Activated CD4-positive, CD25-positive, alpha-beta regulatory T cell treated with anti-CD3 and anti-CD28 coated beads, Interleukin-2, amount 50 U/mL, for 16 hours (primary cell): ENCODE data around the gene IRX5.

Experiments used
- DNase-seq: peaks from one replicate; pipeline ENCODE4 v3.0.0-alpha.2; 2020; ENCODE audit warnings: low read depth, low spot score

IRX5 gene

DNA sequence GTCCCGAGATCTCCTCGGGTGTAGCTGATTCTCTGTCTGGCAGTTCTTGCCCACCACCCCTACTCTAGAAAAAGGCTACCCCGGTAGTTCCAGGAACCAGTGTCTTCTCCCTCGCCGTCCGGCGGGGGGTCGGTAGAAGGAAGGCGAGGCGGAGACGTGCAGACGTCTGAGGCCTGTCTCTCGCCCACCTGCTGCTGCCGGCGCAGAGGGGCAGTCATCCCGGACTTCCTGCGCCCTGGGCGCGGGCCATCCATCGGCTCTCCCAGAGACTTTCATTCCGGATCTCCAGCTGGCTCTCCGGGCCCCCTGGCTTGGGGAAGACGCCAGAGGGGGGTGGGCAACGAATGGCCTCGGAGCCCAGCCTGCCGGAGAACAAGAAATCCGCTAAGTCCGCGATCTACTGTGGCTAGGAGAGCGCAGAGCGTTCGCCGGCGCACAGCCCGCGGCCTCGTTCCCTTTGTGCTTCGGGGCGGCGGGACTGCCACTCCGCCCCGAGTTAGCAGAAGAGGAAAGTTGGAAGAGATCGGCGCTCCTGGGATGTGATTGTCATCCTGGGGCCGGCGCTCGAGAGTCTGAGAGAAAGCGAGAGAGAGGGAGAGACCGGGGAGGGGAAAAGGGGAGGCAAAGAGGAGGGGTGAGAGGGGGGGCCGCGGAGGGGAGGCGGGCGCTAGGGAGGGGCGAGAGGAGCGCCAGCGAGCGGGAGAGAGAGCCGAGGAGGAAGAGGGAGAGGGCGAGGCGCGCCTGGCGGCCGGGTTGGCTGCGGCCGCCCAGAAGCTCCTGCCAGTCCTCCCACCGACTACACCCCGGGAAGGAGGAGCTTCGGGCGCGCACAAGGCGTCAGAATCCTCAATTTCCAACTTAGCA, at the start of gene IRX5:
IRX5 (plus strand) TSS at position 861 of the 864 bp plus-strand sequence. CDS start 334 bp downstream, outside the sequence.
- DNase-seq = no peak

- DNase-seq = no peak
Measured at GRCh38 chr16:54882556-54882955, 48.1 kb upstream of the IRX5 start.

GRCh38 chr16:54883358-54883757, 47.3 kb upstream of the IRX5 start:
- no peak for DNase-seq

DNA sequence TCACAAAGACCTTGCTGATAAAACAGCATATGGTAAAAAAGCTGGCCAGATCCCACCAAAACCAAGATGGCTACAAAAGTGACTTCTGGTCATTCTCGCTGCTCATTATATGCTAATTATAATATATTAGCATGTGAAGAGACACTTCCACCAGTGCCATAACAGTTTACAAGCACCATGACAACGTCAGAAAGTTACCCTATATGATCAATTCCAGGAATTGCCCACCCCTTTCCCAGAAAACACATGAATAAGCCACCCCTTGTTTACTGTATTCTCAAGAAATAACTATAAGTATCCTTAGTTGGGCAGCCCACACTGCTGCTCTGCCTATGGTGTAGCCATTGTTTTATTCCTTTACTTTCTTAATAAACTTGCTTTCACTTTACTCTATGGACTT, 44.6 kb upstream of the IRX5 start:
- no peak for DNase-seq

- no peak for DNase-seq
Measured at GRCh38 chr16:54890381-54890780, 40.3 kb upstream of the IRX5 start.

DNA sequence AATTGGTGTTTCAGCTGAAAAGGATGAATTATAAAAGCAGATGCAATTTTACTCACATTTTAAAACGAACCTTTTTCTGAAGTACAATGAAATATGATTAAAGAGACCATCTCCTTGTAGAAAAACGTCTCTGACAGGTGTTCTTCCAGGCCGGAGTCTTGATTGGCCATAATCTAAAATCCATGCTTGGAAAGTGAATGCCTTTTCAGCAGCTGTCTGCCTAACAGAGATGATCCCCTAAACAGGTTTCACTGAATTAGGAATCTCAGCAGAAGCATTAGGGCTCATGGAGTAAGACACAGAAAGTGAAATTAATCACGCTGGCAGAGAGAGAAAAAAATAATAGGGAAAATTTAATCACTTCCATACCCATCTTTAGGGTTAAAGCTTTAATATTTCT, 39.3 kb upstream of the IRX5 start:
- DNase-seq = no peak

- no peak for DNase-seq
Measured at GRCh38 chr16:54892981-54893380, 37.7 kb upstream of the IRX5 start.

GRCh38 chr16:54897930-54898329, 32.7 kb upstream of the IRX5 start:
- no peak for DNase-seq

DNA sequence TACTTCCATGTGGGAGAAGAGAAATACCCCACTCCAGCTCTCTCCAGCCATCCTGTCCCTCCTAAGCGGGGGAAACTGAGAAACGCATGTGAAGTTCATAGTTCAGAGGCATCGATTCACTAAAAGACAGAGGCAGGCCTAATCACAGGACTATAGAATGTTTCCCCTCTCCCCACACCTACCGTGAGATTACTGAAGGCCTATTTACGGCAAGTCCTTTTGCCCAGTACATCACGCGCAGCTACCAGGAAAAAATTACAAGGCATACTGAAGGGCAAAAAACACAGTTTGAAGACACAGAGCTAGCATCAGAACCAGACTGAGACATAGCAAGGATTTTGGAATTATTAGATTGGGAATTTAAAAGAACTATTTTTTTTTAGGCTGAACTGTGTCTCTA, 29.1 kb upstream of the IRX5 start:
- DNase-seq = no peak

DNA sequence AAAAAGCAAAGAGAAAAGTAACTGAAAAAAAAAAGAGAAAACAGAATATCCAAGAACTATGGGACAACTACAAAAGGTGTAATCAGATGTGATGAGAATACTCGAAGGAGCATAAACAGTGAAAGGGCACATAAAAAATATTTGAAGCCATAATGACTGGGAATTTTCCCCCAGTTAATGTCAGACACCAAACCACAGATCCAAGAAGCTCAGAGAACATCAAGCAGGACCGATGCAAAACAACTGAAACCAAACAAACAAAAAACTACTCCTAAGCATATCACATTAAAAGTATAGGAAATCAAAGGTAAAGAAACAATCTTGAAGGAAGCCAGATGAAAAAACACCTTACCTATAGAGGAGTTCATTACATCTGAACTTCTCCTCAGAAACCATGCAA, 27.6 kb upstream of the IRX5 start:
- DNase-seq = no peak

DNA sequence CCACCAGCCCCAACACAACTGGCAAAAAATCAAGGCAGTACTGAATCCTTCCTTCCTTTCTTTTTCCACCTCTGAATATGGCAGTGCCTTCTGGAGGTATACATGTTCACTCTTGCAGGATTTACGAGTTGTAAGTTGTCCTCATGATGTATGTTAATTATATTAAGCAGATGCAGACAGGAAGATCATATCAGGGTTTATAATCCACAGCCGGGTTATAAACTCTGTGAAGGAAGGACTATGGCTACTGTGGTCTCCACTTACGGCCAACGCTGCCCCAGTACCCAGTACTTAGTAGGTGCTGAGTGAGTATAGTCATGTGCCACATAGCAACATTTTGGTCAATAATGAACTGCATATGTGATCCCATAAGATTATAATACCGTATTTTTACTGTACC, 19.6 kb upstream of the IRX5 start:
- DNase-seq = no peak

GRCh38 chr16:54912720-54913119, 17.9 kb upstream of the IRX5 start:
- no peak for DNase-seq

GRCh38 chr16:54921206-54921824, 9.3 kb upstream of the IRX5 start:
- DNase-seq = no peak

DNA sequence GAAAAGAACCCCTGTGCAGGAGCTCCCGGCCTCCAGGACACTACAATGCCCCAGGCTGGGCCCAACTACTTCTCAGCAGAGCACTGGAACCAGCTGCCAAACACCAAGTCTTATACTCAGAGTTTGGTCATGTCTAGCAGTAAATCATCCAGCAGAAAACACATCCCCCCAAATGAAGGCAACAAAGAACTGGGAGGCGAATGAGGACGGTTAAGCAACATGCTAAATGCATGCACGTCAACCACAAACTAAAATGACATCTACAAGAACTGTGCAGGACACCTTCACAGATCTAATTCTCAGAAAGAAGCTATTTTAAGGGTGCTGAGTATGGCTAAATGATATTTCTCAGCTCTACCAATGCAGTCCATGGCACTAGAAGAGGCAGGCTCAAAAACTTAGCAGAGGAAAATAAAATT, 7.6 kb upstream of the IRX5 start:
- no peak for DNase-seq

DNA sequence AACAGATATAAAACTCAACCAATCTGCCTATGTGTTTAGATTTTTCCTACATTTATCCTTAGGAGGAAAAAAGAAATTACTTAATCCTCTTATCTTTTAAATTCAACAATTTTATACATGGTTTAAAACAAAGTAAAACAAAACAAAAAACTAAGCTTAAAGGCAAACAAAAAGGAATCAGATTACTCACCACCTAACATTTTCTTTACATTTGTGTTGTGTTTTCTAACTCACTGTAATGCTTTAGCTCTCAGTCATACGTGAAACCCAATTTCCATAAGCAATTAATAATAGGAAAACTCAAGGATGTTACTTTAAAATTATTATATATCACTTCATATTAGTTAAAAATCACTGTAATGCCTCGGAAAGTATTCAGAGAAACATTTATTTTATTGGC, 6.7 kb upstream of the IRX5 start:
- no peak for DNase-seq

- no peak for DNase-seq
Measured at GRCh38 chr16:54926166-54926838, 4.4 kb upstream of the IRX5 start.

- DNase-seq = no peak
Measured at GRCh38 chr16:54927125-54928015, 3.3 kb upstream of the IRX5 start.

- DNase-seq = no peak
Measured at GRCh38 chr16:54928016-54928356, 2.7 kb upstream of the IRX5 start.

- no peak for DNase-seq
Measured at GRCh38 chr16:54928411-54929089, 2.1 kb upstream of the IRX5 start.

DNA sequence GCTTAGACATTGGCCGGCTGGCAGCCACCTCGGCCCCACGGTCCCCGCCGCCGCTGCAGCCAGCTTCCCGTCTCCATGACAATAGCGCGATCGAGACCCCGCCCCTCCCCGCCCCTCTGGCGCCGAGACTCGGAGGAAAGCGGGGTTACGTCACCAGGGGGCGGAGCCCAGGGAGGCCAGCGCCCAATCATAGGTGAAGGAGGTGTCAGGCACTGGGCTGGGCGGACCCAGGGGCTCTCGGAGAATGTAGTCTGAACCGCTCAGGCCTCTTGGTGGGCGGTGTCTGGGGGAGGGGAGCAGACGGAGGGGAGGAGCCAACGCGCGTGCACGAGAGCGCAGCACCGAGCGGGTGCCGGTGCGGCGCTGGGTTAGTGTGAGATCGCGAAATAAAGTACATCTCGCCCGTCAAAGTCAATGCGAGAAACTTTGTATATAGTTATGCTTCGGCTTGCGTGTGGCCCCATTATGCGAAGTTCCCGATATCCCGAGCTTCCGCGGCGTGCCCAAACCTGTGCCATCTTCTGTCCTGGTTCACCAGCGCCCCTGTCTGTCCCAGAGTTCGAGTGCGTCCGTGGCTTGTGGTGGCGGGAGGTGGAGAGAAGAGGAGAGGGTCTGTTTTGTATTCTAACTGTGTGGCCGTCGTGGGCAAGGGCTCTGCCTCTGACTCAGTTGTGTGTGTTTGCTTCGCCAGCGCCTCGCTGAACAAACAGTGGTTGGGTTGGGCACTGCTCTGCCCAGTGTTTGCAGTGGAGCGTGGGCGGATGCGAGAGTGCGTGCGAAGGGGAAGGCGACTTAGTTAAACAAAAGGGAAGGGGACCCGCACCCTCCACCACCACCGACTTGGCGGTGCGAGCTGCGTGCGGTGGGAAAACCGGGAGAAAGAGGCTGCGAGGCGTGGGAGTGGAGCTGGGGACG, 1.3 kb upstream of the IRX5 start:
- DNase-seq = peak; percentile 91
